Glutamatergic neuron (in vitro differentiated cells): Measurements from ENCODE around the gene OLFM3. TPM values are rescaled to one million over a fixed set of nuclear protein-coding genes. Genes with fewer than 3 reads are reported as not detected.

Experiments
- DNase-seq: peaks from one replicate; pipeline ENCODE4 v3.0.0; 2022
- H3K27ac Mint-ChIP-seq: one replicate; pipeline ENCODE4 v1.8.0; 2020; ENCODE audit warnings: mild to moderate bottlenecking, mixed read lengths, inconsistent platforms; ENCODE audit not compliant: unreplicated experiment
- H3K27me3 Mint-ChIP-seq: one replicate; pipeline ENCODE4 v1.8.0; 2020; ENCODE audit warnings: mild to moderate bottlenecking, moderate library complexity, mixed read lengths, inconsistent platforms; ENCODE audit not compliant: unreplicated experiment
- H3K36me3 Mint-ChIP-seq: one replicate; pipeline ENCODE4 v1.8.0; 2020; ENCODE audit warnings: mild to moderate bottlenecking, mixed read lengths, inconsistent platforms; ENCODE audit not compliant: unreplicated experiment
- H3K4me1 Mint-ChIP-seq: one replicate; pipeline ENCODE4 v1.8.0; 2020; ENCODE audit warnings: mild to moderate bottlenecking, low read depth, mixed read lengths, inconsistent platforms; ENCODE audit not compliant: unreplicated experiment
- H3K4me3 Mint-ChIP-seq: one replicate; pipeline ENCODE4 v1.8.0; 2020; ENCODE audit warnings: mild to moderate bottlenecking, mixed read lengths, inconsistent platforms; ENCODE audit not compliant: unreplicated experiment
- H3K9me3 Mint-ChIP-seq: one replicate; pipeline ENCODE4 v1.8.0; 2020; ENCODE audit warnings: mild to moderate bottlenecking, moderate library complexity, mixed read lengths, inconsistent platforms; ENCODE audit not compliant: unreplicated experiment
- total RNA-seq: library from RNA; stranded (reverse); fragmentation: NEBNext Ultra II Directional; extraction: Animal tissue kit (Norgen Biotek cat#: 25700); gene quantifications from one replicate; pipeline ENCODE4 v1.2.1, GENCODE V29; 2021; ENCODE audit not compliant: unreplicated experiment
- TF ChIP-seq, protein P1 (sequence below): fragments of 200-600 bp; sonication (generic); IDR thresholded peaks from one replicate; pipeline ENCODE4 v1.5.0; 2021; ENCODE audit not compliant: partially characterized antibody, unreplicated experiment

OLFM3 gene
- total RNA-seq, 1 donor from 2014 or later: 2.7 TPM

DNA sequence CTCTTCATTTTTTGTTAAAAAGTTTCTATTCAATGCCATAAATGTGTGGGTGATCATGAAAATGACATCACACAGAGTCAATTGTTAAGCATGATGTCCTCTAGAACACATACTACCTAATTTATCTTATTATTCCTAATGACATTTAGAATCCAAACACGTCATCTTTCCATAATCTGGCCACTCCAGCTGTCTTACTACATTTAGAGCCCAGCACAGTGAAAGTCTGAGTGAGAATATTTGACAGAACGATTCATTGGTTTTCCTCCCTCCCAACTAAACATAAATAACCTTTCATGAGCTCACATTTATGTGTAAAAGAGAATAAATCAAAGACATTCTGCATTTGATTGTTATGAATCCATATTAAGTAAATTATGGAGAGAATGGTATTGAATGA lies 160.7 kb downstream of the OLFM3 start:
- Mint-ChIP-seq H3K27ac (no peak overlapping the region), H3K4me1 (peaks cover 2% of the 10 kb centered on the region), H3K27me3 (no peaks in the 10 kb centered on the region), H3K4me3 (no peak overlapping the region), H3K36me3 (no peaks in the 10 kb centered on the region), H3K9me3 (no peaks in the 10 kb centered on the region)
- DNase-seq: no peak
- TF ChIP-seq, protein P1, sequence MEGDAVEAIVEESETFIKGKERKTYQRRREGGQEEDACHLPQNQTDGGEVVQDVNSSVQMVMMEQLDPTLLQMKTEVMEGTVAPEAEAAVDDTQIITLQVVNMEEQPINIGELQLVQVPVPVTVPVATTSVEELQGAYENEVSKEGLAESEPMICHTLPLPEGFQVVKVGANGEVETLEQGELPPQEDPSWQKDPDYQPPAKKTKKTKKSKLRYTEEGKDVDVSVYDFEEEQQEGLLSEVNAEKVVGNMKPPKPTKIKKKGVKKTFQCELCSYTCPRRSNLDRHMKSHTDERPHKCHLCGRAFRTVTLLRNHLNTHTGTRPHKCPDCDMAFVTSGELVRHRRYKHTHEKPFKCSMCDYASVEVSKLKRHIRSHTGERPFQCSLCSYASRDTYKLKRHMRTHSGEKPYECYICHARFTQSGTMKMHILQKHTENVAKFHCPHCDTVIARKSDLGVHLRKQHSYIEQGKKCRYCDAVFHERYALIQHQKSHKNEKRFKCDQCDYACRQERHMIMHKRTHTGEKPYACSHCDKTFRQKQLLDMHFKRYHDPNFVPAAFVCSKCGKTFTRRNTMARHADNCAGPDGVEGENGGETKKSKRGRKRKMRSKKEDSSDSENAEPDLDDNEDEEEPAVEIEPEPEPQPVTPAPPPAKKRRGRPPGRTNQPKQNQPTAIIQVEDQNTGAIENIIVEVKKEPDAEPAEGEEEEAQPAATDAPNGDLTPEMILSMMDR: no peak

DNA sequence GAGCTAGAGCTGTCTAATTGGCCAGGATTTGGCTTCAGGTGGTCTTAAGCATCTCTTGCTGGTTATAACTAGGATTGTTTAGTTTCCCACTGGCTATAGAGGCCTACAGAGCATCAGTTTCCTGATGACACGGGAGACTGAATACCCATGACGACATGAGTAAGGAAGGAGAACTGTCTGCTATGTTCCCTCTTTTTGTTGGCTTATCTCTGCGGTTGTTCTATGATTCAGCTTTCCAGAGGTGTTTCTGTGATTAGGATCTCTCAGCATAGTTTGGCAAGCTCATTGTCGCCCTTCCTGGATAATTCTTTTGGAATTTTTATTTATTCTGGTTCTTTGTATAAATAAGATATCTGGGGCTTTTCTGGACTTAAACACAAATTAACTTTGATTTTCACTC lies 163.4 kb downstream of the OLFM3 start:
- Mint-ChIP-seq H3K27me3 (no peaks in the 10 kb centered on the region), H3K9me3 (no peaks in the 10 kb centered on the region), H3K4me1 (peaks cover 2% of the 10 kb centered on the region), H3K27ac (no peak overlapping the region), H3K4me3 (no peak overlapping the region), H3K36me3 (no peaks in the 10 kb centered on the region)
- no peak for DNase-seq
- TF ChIP-seq, protein P1: no peak

DNA sequence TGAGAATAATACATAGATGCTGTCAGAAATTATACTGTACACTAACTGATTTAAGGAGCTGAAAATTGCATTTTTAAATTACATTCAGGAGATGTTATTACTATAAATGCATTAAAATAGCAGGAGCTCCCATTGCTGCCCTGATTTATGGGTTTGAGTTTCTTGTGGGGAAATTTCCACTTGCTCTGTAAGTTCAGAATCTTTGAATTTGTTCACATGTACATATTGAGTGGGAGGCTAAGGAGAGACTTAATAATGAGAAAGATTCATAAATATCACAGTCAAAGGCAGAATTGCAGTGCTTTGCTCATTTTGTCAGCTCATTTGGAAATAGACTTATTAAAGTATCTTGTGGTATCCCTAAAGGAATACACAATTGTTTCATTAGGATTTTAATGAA lies 170.3 kb downstream of the OLFM3 start:
- Mint-ChIP-seq H3K4me3 (no peak overlapping the region), H3K27me3 (no peaks in the 10 kb centered on the region), H3K27ac (no peak overlapping the region), H3K36me3 (no peaks in the 10 kb centered on the region), H3K4me1 (peaks cover 2% of the 10 kb centered on the region), H3K9me3 (peaks cover 2% of the 10 kb centered on the region)
- TF ChIP-seq, protein P1: no peak
- no peak for DNase-seq

DNA sequence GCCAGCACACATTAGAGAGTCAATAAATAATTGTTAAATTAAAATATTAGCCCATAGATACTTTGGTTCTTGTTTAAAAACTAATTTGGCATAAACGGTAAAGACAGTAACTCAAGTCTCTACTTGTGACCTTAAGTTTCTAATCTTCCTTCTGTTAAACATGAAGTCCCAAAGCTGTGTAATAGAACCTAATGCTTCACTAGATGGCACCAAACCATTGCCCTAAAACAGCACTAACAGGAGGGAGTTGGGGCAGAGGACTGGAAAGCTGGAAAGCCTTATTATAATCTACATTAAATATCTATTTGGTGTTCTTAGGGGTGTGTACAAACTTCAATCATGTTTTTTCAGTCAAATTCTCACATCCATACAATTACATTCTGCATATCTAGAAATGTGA lies 176.7 kb downstream of the OLFM3 start:
- Mint-ChIP-seq H3K27ac (no peak overlapping the region), H3K27me3 (no peaks in the 10 kb centered on the region), H3K4me3 (no peak overlapping the region), H3K4me1 (peaks cover 7% of the 10 kb centered on the region), H3K9me3 (no peaks in the 10 kb centered on the region), H3K36me3 (no peaks in the 10 kb centered on the region)
- TF ChIP-seq, protein P1: peak; percentile 18
- no peak for DNase-seq

DNA sequence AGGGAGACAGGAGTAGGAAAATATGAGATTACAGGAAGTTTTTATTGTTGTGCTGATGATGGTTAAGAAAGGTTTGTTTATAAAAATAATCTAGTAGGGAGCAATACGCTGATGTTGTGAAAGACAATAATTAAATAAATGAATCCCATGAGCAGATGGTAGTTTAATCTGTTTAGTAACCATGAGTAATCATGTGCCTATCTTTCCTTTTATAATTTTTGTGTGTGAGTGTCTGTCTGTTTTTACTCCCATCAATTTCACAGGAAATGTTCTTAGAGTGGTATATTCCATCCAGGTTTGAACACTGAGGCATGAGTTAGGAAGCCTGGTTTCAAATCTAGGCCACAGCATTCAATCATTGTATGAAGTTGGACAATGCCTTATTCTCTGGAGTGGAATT lies 180.5 kb downstream of the OLFM3 start:
- H3K4me3 Mint-ChIP-seq: no peak overlapping the region
- H3K4me1 Mint-ChIP-seq: peaks cover 7% of the 10 kb centered on the region
- H3K27ac Mint-ChIP-seq: no peak overlapping the region
- H3K9me3 Mint-ChIP-seq: no peaks in the 10 kb centered on the region
- no peak for DNase-seq
- TF ChIP-seq, protein P1: no peak
- H3K27me3 Mint-ChIP-seq: no peaks in the 10 kb centered on the region
- H3K36me3 Mint-ChIP-seq: no peaks in the 10 kb centered on the region
